ENCODE results near the gene PDX1. TPM values are rescaled to one million over a fixed set of nuclear protein-coding genes. Genes with fewer than 3 reads are reported as not detected.

Gene PDX1
- total and polyA plus RNA-seq, 9 of the 15 experiments (the other 6 are each of a cell fraction or from before 2014, with no cell fraction given): not detected

GRCh38 chr13:27905650-27906049 is 14.2 kb upstream of the PDX1 start:
- H3K9me1 ChIP-seq (ENCODE audit: control insufficient read depth, insufficient read depth, low read length): no peaks in the 10 kb centered on the region
- no peaks in the 10 kb centered on the region for H3K79me2 ChIP-seq (ENCODE audit: control insufficient read depth, insufficient read depth, low read length)
- BruUV-seq (replicated peaks): no TSS peak
- H3K27me3 ChIP-seq (ENCODE audit: control insufficient read depth in 2 of 2, insufficient read depth in 2 of 2, low read length in 2 of 2): peaks cover 4 to 6% of the 10 kb centered on the region in 2 experiments; a peak in 4 of 5 replicates
- no peak overlapping the region for H3K9ac ChIP-seq (ENCODE audit: insufficient read depth in 1 of 2, low read depth in 2 of 2, low read length in 2 of 2)
- in situ Hi-C loops (cut with MboI): no loop called here
- DNase-seq (ENCODE audit: extremely low read depth in 1 of 4, low spot score in 3 of 4) (no peak), ATAC-seq (no peak), FAIRE-seq (no peak)
- intact Hi-C loops (cut with micrococcal nuclease): no loop called here
- no peaks in the 10 kb centered on the region for H3K9me3 ChIP-seq (replicated peaks; ENCODE audit: control insufficient read depth, insufficient read depth, low read depth, low read length)
- H3K4me1 ChIP-seq (replicated peaks in 1 of 2; ENCODE audit: control insufficient read depth in 2 of 2, insufficient read depth in 2 of 2, low read length in 2 of 2): no peaks in the 10 kb centered on the region
- no peak overlapping the region for H3K27ac ChIP-seq (ENCODE audit: extremely low read depth, low read depth, low read length)
- 0% methylated on average over 2 of the region's 2 CpGs for WGBS (ENCODE audit: insufficient coverage, low coverage, missing lambda C conversion rate)
- no peaks in the 10 kb centered on the region for H3K36me3 ChIP-seq (ENCODE audit: control insufficient read depth, insufficient read depth, low read length)
- H4K20me1 ChIP-seq (replicated peaks; ENCODE audit: control insufficient read depth, insufficient read depth, low read length): no peaks in the 10 kb centered on the region
- H3K4me2 ChIP-seq (ENCODE audit: insufficient read depth, low read length): no peak overlapping the region
- TF ChIP-seq ZNF133 (CRISPR knock-in tag; IDR thresholded peaks at IDR 0.05) (no peak), JUN (IDR thresholded peaks at IDR 0.05; ENCODE audit: borderline replicate concordance, low read depth, low read length) (no peak), JUN (CRISPR knock-in tag; IDR thresholded peaks at IDR 0.05; ENCODE audit: borderline replicate concordance) (no peak), RBM39 (optimal IDR thresholded peaks at IDR 0.05; ENCODE audit: low read depth, low read length) (no peak), CHAMP1 (IDR thresholded peaks at IDR 0.05) (no peak), MEIS2 (IDR thresholded peaks at IDR 0.05; ENCODE audit: partially characterized antibody) (no peak), MEF2A (IDR thresholded peaks at IDR 0.05; ENCODE audit: control insufficient read depth, low read depth, low read length) (no peak), CHD2 (IDR thresholded peaks at IDR 0.05; ENCODE audit: low read depth, low read length) (no peak), HNRNPLL (IDR thresholded peaks at IDR 0.05; ENCODE audit: low read depth, low read length, poor library complexity, severe bottlenecking) (no peak), ZNF77 (CRISPR knock-in tag; IDR thresholded peaks at IDR 0.05) (no peak), ARNT (IDR thresholded peaks at IDR 0.05) (no peak), ATF7 (IDR thresholded peaks at IDR 0.05) (no peak), ZNF75A (CRISPR knock-in tag; IDR thresholded peaks at IDR 0.05) (no peak)
- POLR2A ChIA-PET: no interaction called here
- no peak overlapping the region for H2AFZ ChIP-seq (ENCODE audit: low read depth, low read length)
- CTCF ChIA-PET (ENCODE audit: low intra/inter-chr PET ratio): no interaction called here
- no peak overlapping the region for H3K4me3 ChIP-seq

Measured in K562 (cell line).